ENCODE data around the gene STX19.

DNA sequence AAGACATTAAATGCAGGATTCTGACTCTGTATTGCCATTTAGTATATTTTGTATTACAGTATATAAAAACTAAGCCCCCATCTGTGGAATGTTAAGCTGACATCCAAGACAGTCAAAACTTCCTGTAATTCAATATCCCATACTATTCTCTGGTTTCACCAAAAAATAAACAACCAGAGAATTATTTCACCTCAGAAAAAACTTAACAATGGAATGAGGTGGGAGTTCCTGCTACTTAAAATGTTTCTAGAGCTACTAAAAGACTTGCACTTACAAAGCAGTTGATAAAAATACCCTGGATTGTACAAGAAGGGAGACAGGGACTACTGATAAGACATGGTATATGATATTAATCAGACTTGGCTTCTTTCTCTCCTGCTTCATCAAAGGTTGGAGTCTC lies 40.1 kb downstream of the STX19 start:
- TF ChIP-seq, protein P1, sequence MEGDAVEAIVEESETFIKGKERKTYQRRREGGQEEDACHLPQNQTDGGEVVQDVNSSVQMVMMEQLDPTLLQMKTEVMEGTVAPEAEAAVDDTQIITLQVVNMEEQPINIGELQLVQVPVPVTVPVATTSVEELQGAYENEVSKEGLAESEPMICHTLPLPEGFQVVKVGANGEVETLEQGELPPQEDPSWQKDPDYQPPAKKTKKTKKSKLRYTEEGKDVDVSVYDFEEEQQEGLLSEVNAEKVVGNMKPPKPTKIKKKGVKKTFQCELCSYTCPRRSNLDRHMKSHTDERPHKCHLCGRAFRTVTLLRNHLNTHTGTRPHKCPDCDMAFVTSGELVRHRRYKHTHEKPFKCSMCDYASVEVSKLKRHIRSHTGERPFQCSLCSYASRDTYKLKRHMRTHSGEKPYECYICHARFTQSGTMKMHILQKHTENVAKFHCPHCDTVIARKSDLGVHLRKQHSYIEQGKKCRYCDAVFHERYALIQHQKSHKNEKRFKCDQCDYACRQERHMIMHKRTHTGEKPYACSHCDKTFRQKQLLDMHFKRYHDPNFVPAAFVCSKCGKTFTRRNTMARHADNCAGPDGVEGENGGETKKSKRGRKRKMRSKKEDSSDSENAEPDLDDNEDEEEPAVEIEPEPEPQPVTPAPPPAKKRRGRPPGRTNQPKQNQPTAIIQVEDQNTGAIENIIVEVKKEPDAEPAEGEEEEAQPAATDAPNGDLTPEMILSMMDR (conservative IDR thresholded peaks at IDR 0.05; ENCODE audit: low read depth, low read length): no peak
- TF ChIP-seq EZH2 (IDR thresholded peaks at IDR 0.05; ENCODE audit: low read length, unreplicated experiment): no peak
